Epithelial cell of proximal tubule (primary cell): ENCODE measurements around the gene NLGN2. TPM values are rescaled to one million over a fixed set of nuclear protein-coding genes. Genes with fewer than 3 reads are reported as not detected.

Source experiments
- DNase-seq: peaks from one replicate; pipeline ENCODE4 v3.0.0-alpha.2; 2011; ENCODE audit warnings: low read depth
- H3K4me3 ChIP-seq: 2 replicates; pipeline ENCODE4 v1.5.1; 2011; ENCODE audit warnings: low read depth, mild to moderate bottlenecking, low read length
- total RNA-seq: library from RNA; depleted of rRNA; stranded (reverse); fragments of >200 nt; gene quantifications from 2 replicates; pipeline ENCODE4 v1.2.3, GENCODE V29; 2015
- TF ChIP-seq, protein P1 (sequence below): conservative IDR thresholded peaks from 2 replicates; pipeline ENCODE4 v1.5.1; 2012; ENCODE audit warnings: low read depth, mild to moderate bottlenecking, low read length

The NLGN2 gene
- total RNA-seq, 1 donor from 2014 or later, result 10.3 TPM

DNA sequence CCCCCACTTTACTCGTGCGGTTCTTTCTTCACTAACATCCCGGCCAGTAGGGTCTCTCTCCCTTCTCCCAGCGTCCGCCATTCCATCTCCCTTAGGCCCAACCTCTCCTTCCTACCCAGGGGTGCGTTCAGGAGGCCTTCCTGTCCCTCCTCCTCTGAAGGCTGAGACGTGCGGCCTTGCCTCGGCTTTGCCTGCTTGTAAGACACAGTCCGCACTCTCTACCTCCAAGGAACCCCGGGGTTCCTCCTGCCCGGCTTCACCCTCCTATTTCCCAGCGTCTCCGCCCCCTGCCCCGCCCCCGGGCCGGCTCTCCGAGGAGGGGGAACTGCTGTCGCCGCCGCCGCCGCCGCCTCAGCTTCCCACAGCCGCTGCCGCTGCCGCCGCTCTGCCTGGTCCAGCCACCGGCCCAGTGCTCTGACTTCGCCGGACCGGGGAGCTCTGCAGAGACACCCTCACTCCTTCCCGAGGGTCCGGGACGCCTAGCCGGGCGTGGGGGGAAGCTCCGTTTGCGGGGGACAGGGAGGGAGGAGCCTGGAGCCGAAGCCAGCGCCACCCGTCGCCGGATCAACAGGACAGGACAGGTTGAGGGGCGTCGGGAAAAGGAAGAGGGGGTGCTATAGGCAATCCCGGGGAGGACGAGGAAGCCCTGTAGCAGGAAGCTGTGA is 30.4 kb downstream of the NLGN2 start:
- H3K4me3 ChIP-seq, result peak overlapping the region; percentile 75

GRCh38 chr17:7438656-7439460 is 31.2 kb downstream of the NLGN2 start:
- H3K4me3 ChIP-seq, result peak overlapping the region; percentile 75
- DNase-seq, result no peak

More for the DNA sequence above, 30.4 kb downstream of the NLGN2 start:
- no peak for DNase-seq
- TF ChIP-seq, protein P1, sequence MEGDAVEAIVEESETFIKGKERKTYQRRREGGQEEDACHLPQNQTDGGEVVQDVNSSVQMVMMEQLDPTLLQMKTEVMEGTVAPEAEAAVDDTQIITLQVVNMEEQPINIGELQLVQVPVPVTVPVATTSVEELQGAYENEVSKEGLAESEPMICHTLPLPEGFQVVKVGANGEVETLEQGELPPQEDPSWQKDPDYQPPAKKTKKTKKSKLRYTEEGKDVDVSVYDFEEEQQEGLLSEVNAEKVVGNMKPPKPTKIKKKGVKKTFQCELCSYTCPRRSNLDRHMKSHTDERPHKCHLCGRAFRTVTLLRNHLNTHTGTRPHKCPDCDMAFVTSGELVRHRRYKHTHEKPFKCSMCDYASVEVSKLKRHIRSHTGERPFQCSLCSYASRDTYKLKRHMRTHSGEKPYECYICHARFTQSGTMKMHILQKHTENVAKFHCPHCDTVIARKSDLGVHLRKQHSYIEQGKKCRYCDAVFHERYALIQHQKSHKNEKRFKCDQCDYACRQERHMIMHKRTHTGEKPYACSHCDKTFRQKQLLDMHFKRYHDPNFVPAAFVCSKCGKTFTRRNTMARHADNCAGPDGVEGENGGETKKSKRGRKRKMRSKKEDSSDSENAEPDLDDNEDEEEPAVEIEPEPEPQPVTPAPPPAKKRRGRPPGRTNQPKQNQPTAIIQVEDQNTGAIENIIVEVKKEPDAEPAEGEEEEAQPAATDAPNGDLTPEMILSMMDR, result no peak

GRCh38 chr17:7439462-7440112 is 31.9 kb downstream of the NLGN2 start, which contains the start of gene FGF11:
FGF11 (plus strand) TSS chr17:7439512; CDS start chr17:7439621, 109 bp downstream.
- TF ChIP-seq, protein P1, result no peak
- peak within 1 kb of the TSS; percentile 75 for H3K4me3 ChIP-seq
- no peak for DNase-seq

More at GRCh38 chr17:7438656-7439460, 31.2 kb downstream of the NLGN2 start:
- TF ChIP-seq, protein P1, result no peak

- peak overlapping the region; percentile 75 for H3K4me3 ChIP-seq
- no peak for DNase-seq
- TF ChIP-seq, protein P1, result no peak
Observed at GRCh38 chr17:7440113-7440833, 32.6 kb downstream of the NLGN2 start.

DNA sequence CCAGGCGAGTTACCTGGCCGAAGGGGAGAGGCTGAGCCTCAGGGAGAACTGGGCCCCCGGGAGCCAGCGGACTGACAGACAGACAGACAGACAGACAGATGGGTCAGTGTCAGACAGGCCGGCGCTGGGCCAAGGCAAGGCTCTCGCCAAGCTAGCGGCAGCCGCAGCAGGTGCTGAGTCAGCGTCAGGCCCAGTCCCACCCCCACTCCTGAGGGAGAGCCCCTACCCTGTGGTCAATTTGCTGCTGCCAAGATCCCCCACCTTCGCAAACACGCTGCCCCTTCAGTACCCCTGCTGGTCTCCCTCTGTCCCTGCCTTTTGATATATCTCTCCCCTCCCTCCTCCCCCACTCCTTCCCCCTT is 33.2 kb downstream of the NLGN2 start:
- TF ChIP-seq, protein P1, result no peak
- DNase-seq, result no peak
- peak overlapping the region; percentile 75 for H3K4me3 ChIP-seq

DNA sequence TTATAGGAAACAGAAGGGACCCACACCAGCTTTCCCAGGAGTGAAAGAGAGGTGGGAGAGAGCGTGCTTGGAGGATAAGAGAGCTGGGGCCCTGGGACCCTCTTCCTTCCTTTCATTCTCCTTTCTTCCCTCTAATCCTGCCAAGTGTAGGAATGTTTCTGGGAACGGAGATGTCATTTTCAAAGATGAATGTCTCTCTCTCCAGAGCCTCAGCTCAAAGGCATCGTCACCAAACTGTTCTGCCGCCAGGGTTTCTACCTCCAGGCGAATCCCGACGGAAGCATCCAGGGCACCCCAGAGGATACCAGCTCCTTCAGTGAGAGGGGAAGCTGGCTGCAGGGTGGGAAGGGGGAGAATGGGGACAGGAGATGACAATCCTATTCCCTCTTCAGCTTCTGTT is 33.6 kb downstream of the NLGN2 start:
- H3K4me3 ChIP-seq, result no peak overlapping the region
- no peak for DNase-seq
- TF ChIP-seq, protein P1, result no peak
